SW480 (cell line): ENCODE measurements around the gene TRIM14.
A peak's percentile ranks its signal among the peaks of the same experiment; 100 is the strongest.
"Not testable (repeated sequence)": the region's sequence is repeated elsewhere in the genome, so short reads cannot be mapped to it uniquely, and the experiment has no call there.

Source experiments
- DNase-seq: peaks from one replicate; pipeline ENCODE4 v3.0.0-alpha.2; 2016; ENCODE audit warnings: low spot score

Gene TRIM14

GRCh38 chr9:98142182-98142907 lies 23.3 kb upstream of the TRIM14 start:
- no peak for DNase-seq

DNA sequence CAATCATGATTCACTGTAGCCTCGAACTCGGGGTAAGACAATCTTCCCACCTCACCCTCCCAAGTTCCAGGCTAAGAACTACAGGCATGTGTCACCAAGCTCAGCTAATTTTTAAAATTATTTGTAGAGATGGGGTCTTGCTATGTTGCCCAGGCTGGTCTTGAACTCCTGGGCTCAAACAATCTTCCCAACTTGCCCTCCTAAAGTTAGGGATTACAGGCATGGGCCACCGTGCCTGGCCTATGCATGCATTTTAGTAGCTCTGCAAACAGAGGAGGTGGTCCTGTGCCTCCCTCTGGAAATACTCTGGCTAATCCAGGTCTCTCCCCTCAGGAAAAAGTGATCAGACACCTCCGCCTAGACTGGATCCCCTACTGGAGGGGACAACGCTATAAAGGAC lies 21.5 kb upstream of the TRIM14 start:
- DNase-seq = no peak

DNA sequence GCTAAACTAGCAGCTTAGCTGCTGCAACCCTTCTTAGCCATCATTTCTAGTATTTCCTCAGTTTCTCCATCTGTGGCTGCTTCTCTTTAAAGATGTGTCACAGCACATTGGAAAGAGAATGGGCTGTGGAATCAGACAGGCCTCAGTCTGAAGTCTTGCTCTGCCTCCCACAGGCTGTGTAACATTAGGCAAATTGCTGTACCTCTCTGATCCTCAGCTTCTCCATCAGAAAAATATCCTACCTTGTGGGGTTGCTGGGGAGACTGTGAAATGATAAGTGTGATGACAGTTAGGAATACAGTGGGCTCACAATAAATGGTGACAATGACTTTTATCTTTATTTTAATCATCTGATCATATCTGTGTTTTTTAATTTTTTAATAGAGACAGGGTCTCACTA lies 17.5 kb upstream of the TRIM14 start:
- DNase-seq = no peak

DNA sequence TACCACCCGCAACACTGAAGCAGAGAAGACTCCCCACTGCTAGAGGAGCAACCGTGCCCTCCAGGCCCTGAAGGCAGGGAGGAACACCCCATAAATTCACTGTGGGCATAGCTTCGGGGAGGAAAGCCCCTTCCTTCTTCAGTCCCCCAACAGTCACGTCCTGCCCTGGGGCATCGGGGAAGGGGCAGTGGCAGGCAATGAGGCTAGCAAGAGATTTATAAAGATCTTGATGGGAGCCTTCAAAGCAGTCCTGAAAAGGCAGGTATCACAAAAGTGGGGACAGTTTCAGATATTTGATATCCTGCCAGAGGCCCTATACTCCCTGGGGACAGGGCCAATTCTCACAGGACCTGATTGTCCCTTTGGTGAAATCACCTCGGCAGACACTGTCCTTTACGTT lies 16.9 kb upstream of the TRIM14 start:
- DNase-seq = no peak

- DNase-seq = no peak
Measured at GRCh38 chr9:98135558-98135934, 16.5 kb upstream of the TRIM14 start.

GRCh38 chr9:98134702-98135557 lies 15.9 kb upstream of the TRIM14 start:
- DNase-seq = no peak

DNA sequence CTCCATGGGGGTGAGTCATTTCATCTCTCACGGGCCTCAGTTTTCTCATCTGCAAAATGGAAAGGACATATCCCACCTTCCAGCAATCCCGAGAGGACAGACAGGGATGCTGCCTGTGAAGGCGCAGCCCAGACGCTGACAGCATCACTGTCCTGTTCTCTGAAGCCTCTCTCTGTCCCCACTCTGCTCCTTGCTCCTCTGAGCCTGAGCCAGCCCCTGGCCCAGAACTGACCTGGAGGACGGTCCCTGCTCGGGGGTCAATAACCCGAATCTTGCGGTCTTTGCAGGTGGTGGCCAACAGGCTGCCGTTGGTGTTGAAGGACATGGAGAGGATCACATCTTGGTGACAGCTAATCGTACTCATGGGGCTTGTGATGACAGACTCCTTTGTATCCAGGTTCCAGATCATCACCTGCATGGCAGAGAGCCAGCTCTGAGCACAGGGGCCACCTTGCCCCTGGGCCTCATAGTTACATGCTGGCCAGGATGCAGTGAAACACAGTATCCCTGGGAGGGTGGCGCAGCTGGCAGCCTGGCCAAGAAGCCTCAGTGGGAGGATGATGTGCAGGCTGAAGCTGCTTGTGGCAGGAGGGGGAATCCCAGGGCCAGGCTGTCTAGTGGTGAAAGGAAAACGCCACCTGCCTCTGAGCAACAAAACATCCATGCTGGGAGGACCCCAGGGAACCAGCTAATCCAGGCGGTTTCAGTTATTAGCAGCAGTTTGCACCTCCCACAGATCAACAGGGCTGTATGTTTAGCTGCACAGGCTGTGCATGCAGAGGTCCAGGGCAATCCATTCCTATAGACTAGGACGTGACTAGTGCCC lies 14.0 kb upstream of the TRIM14 start:
- DNase-seq = no peak

- DNase-seq = no peak
Measured at GRCh38 chr9:98132158-98132557, 13.1 kb upstream of the TRIM14 start.

DNA sequence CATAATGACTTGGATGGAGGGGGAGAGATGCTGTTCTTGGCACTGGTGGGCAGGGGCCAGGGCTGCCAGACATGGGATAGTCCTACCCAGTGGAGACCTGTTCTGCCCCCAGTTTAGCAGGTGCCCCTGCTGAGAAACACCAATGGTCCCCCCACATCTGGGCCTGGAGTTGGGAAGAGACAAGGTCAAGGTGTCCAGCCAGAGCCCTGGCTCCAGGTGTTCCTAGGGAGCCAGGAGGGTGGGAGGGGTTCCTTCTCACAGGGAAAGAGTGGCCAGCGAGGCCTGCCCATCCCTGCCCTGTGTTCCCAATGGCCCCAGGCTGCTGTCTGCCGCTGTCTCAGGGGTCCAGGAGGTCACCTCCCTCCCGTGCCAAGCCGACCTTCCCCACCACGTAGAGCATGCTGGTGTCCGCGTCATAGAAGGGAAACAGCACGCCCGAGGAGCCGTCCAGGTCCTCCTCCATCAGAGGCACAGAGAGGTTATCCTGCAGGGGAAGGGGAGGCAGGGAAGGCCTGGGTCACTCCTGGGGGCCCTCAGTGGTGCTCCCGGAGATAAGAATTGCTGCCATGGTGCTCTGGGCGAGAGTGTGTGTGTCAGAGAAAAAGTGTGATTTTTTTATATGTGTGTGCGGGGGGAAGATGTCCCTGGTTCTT lies 11.7 kb upstream of the TRIM14 start:
- DNase-seq = no peak

DNA sequence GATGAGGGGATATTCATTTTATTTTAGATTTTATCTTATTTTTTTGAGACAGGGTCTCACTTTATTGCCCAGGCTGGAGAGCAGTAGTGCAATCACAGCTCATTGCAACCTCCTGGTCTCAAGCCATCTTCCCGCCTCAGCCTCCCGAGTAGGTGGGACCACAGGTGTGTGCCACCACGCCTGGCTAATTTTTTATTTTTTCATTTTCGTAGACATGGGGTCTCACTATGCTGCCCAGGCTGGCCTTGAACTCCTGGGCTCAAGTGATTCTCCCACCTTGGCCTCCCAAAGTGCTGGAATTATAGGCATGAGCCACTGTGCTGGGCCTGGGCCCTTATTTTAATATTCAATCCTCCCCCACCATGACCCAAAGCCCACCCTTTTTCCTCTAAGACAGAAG lies 11.0 kb upstream of the TRIM14 start:
- DNase-seq = not testable (repeated sequence)

- no peak for DNase-seq
Measured at GRCh38 chr9:98129451-98129881, 10.4 kb upstream of the TRIM14 start.

DNA sequence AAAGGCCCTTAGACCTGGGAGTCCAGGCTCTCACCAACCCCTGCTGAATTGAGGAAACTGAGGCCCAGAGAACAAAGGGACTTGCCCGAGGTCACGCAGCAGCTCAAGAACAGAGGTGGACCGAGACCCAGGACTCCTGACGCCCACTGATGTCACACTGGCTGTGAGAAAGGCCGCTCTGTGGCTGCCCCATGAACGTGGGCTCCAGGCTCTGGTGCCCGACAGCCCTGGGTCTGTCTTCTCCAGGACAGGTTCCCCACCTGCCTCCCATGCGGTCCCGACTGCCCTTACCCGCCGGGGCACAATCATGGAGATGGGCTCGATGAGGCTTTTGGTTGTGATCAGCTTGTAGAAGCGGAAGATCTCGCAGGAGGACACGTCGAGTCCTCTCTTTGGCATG lies 9.3 kb upstream of the TRIM14 start:
- DNase-seq = no peak

DNA sequence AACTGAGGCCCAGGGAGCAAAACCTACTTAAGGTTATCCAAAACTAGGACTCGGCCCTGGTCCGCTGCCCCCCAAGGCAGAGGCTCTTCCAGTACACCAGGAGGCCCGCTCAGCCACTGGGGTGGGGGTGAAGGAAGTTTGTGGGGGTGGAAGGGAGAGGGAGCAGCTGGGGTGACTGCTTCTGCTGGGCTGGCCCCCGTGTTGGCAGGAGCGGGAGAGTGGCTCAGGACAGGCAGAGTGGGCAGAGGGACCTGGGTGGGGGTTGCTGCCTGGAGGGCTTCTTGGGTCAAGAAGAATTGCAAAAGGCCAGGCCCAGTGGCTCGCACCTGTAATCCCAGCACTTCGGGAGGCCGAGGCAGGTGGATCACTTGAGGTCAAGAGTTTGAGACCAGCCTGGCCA lies 8.2 kb upstream of the TRIM14 start:
- no peak for DNase-seq

DNA sequence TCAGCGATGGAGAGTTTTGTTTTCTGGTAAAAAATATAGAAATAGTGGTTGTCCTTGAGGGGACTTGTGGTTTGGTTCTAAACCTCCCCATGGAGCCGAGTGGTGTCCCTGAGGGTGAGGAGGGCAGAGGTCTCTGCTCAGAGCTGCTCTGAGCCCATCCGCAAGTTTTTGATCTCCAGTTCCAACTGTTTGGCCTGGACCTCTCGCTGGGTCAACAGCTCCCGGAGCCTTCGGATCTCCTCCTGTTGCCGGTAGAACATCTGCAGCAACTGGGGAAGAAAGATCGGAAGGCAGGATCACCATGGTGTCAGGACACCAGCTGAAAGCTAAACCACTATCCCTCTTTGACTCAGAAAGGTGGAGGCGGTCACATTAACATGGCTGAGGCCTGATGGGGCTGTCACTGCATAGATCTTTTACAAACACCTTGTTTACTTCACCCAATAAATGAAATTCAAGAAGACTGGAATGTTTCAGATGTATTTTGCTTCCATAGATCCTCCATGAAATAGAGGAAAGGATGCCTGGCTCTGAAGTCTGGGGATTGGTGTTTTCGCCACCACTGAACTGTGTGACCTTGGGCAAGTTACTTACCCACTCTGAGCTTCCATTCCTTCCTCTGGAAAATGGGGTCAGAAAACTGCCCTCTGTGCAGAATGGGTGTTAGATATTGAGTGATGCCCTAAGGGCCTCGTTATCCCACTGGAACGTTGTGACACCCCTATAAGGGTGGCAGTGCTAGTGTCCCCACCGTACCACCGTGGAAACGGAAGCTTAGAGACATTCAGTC lies 5.8 kb upstream of the TRIM14 start:
- no peak for DNase-seq

DNA sequence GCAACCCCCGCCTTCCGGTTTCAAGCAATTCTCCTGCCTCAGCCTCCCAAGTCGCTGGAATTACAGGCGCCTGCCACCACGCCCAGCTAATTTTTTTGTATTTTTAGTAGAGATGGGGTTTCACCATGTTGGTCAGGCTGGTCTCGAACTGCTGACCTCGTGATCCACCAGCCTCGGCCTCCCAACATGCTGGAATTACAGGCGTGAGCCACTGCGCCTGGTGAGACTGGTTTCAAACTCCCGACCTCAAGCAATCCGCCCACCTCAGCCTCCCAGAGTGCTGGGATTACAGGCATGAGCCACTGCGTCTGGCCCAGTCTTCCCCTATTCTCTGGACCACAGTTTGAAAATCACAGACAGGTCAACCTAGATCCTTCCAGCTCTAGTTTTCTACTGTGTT lies 5.1 kb upstream of the TRIM14 start:
- DNase-seq = not testable (repeated sequence)

DNA sequence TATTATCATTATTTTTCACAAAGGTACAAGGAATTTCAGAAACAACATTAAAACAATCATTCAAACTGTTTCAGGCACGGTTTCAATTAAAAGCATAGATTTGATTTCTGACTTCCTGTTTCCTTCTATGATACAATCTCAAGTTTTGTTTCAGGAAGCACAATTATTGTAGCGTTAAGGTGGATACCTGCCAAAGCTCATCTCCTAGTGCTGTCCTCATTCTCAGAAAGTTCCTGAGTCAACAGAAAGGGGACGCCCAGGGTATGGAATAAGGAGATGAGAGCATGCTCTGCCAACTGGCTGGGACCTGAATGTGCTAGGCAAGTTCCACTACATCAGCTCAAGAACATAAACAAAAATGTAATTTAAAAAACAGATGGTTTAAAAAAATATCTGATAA lies 2.0 kb upstream of the TRIM14 start:
- no peak for DNase-seq

DNA sequence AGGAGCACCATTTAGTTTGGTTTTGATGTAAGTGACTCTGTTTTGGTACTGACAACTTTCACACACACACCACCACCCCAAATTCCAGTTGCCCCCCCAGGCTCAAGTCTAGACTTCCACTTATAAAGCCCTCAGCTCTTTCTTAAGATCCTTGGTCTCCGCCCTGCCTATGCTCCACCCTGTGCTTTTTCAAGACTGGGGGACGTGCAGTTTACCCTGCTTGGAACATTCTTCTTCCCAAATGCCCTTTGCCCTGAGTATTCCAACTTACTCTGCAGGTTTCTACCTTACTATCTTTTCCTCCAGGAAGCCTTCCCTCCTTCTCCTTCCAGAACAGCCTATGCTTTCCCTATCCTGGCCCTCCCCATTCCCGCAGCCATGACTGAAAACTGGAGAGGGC lies 1.5 kb upstream of the TRIM14 start:
- no peak for DNase-seq

GRCh38 chr9:98117984-98118639 lies 910 bp downstream of the TRIM14 start:
- peak; percentile 67 for DNase-seq

DNA sequence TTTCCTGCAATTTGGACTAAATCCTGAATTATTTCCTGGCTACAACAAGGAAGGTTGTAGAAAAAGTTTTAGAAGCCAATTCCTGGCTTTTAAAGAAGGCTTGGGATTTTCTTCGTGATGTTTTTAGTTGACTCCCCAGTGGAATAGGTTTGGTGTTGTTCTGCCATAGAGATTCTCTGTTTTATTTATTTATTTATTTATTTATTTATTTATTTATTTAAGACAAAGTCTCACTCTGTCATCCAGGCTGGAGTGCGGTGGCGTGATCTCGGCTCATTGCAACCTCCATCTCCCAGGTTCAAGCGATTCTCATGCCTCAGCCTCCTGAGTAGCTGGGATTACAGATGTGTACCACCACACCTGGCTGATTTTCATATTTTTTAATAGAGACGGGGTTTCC lies 1.9 kb downstream of the TRIM14 start:
- not testable (repeated sequence) for DNase-seq

GRCh38 chr9:98109052-98109451 lies 10.0 kb downstream of the TRIM14 start:
- no peak for DNase-seq

- no peak for DNase-seq
Measured at GRCh38 chr9:98108531-98109031, 10.4 kb downstream of the TRIM14 start.
